Mucosa of rectum (tissue), 2 donors: Measurements from ENCODE around the gene PTPRN.

ENCODE experiments used
- H3K27ac ChIP-seq, 2 donors: one replicate each; pipeline ENCODE4 v1.7.0; 2013; ENCODE audit warnings: inconsistent platforms in 2 of 2, low read depth in 2 of 2, low read length in 2 of 2
- H3K27me3 ChIP-seq, 2 donors: one replicate each; pipeline ENCODE4 v1.7.0; 2013; ENCODE audit warnings: low read length in 2 of 2; ENCODE audit not compliant: control insufficient read depth in 2 of 2, insufficient read depth in 2 of 2
- H3K36me3 ChIP-seq, 2 donors: one replicate each; pipeline ENCODE4 v1.7.0; 2013; ENCODE audit warnings: low read length in 2 of 2; ENCODE audit not compliant: control insufficient read depth in 2 of 2, insufficient read depth in 2 of 2
- H3K4me1 ChIP-seq, 2 donors: one replicate each; pipeline ENCODE4 v1.7.0; 2013; ENCODE audit warnings: low read length in 2 of 2, mild to moderate bottlenecking in 1 of 2; ENCODE audit not compliant: control insufficient read depth in 2 of 2, insufficient read depth in 2 of 2
- H3K4me3 ChIP-seq, 2 donors: one replicate each; pipeline ENCODE4 v1.7.0; 2013; ENCODE audit warnings: low read length in 2 of 2
- H3K9ac ChIP-seq, 2 donors: one replicate each; pipeline ENCODE4 v1.7.0; 2013; ENCODE audit warnings: low read length in 2 of 2, low read depth in 1 of 2, mild to moderate bottlenecking in 1 of 2
- H3K9me3 ChIP-seq, 2 donors: one replicate each; pipeline ENCODE4 v1.7.0; 2013; ENCODE audit warnings: low read length in 2 of 2; ENCODE audit not compliant: control insufficient read depth in 2 of 2
- donor health status: healthy.
- donor health status: Normal muscosa, but diverticular disease.

PTPRN gene

GRCh38 chr2:219309278-219309677, at the start of gene PTPRN:
Gene PTPRN (minus strand): TSS chr2:219309401. CDS start chr2:219309332, 69 bp downstream.
- no peaks in the 10 kb centered on the region for H3K9me3 ChIP-seq
- H3K9ac ChIP-seq = no peak within 1 kb of the TSS
- peaks cover 16 to 21% of the 10 kb centered on the region in 2 donors for H3K27me3 ChIP-seq
- H3K4me1 ChIP-seq = no peaks in the 10 kb centered on the region
- no peaks in the 10 kb centered on the region for H3K36me3 ChIP-seq
- no peak within 1 kb of the TSS for H3K27ac ChIP-seq
- no peak within 1 kb of the TSS for H3K4me3 ChIP-seq

DNA sequence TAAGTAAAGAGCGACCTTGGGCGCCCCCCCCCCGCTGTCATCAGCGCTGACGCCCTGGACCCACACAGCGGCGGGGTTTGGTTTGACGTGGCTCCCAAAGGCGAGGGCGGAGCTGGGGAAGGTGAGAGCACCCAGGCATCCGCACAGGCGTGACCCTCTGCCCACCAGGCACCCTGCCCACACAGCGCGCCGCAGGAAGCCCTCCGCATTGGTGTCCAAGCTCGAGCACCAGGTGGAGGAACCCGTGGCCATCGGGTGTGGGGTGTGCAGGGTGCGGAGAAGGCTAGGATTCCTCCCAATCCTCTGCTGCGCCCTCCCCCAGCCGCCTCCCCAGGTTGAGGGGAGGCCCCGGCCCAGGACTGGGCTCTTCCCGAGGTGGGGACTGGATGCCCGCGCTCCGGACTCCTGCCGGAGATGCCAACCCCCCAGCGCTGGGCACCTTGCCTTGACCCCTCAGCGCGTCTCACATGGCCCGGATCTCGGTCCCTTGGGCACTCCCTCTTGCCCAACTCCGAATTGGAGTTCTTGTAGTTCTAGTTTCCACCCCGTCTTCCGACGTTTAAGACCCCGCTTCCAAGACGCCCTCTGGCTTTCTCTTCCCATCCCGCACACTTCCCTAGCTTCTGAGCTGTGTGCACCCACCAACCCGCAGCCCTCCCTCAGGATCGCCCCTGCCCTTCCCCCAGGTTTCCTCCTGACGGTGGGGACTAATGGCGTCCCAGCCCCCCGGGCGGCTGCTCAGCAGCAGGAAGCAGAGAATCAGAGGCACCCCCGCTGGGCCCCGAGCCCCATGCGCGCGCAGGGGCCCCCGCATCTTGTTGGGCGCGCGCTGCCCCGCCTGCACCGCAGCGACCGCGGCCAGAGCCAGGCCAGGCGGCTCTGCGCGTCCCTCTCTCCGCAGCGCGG, 49.2 kb upstream of the PTPRN start:
- H3K4me3 ChIP-seq = no peak overlapping the region
- H3K4me1 ChIP-seq = peaks cover 0 to 3% of the 10 kb centered on the region in 2 donors
- H3K27ac ChIP-seq = no peak overlapping the region
- H3K9me3 ChIP-seq = no peaks in the 10 kb centered on the region
- no peak overlapping the region for H3K9ac ChIP-seq
- H3K27me3 ChIP-seq = peaks cover 15 to 33% of the 10 kb centered on the region in 2 donors
- H3K36me3 ChIP-seq = no peaks in the 10 kb centered on the region

DNA sequence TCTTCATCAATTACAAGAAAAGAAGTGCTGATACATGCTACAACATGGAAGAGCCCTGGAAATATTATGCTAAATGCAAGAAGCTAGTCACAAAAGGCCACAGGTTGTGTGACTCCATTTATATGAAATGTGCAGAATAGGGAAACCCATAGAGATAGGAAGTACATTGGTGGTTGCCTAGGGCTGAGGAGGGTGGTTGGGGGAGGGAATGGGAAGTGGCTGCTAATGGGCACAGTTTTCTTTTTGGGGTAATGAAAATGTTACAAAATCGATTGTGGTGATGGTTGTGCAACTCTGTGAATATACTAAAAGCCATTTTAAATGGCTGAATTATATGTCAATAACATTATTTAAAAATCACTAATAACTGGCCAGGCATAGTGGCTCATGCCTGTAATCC, 47.6 kb upstream of the PTPRN start:
- H3K27me3 ChIP-seq = peaks cover 16 to 33% of the 10 kb centered on the region in 2 donors
- no peaks in the 10 kb centered on the region for H3K9me3 ChIP-seq
- H3K36me3 ChIP-seq = no peaks in the 10 kb centered on the region
- H3K9ac ChIP-seq = no peak overlapping the region
- no peak overlapping the region for H3K27ac ChIP-seq
- no peak overlapping the region for H3K4me3 ChIP-seq
- H3K4me1 ChIP-seq = peaks cover 0 to 3% of the 10 kb centered on the region in 2 donors

DNA sequence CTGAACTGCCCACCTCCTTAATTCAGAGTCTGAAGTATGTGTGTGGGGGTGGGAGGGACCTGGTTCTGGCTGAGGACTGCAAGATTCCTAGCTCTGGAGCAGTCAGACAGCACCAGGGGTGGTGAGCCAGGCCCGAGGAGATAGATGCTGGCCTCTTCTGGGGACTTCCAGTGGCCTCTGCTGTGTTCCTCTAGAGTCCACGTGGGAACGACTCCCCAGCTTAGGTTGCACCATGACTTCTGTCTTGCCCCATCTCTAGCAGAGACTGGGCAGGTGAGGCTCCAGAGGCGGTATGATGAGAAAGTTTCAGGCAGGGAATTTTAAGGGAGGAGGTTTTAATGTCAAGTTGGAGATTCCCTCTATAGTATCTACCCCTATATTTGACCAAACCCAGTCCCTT, 45.4 kb upstream of the PTPRN start:
- no peaks in the 10 kb centered on the region for H3K9me3 ChIP-seq
- no peaks in the 10 kb centered on the region for H3K36me3 ChIP-seq
- H3K9ac ChIP-seq = no peak overlapping the region
- H3K27me3 ChIP-seq = peaks cover 24 to 32% of the 10 kb centered on the region in 2 donors
- H3K27ac ChIP-seq = no peak overlapping the region
- no peak overlapping the region for H3K4me3 ChIP-seq
- H3K4me1 ChIP-seq = peaks cover 0 to 3% of the 10 kb centered on the region in 2 donors

DNA sequence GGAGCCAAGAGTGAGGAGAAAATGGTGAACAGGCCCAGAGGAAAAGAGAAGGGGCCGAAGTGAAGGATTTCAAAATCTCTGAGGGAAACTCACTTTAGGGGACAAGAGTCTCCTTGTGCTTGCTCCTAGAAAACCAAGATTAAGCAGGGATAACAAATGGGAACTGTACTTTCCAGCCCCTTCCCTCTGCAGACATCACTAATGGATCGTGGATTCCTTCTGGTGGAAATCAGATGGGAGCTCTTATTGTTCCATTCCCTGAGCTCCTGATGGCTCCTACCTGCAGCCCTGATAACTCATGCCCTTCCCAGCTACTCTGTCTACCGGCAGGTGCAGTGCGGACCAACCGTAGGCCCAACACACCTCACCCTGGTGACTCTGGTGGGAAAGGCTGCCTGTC, 43.9 kb upstream of the PTPRN start:
- H3K27me3 ChIP-seq = peaks cover 20 to 22% of the 10 kb centered on the region in 2 donors
- no peaks in the 10 kb centered on the region for H3K9me3 ChIP-seq
- no peak overlapping the region for H3K9ac ChIP-seq
- H3K27ac ChIP-seq = no peak overlapping the region
- H3K4me1 ChIP-seq = peaks cover 0 to under 1% of the 10 kb centered on the region in 2 donors
- H3K36me3 ChIP-seq = no peaks in the 10 kb centered on the region
- no peak overlapping the region for H3K4me3 ChIP-seq

GRCh38 chr2:219352448-219353023, 43.3 kb upstream of the PTPRN start:
- no peak overlapping the region for H3K27ac ChIP-seq
- H3K9me3 ChIP-seq = no peaks in the 10 kb centered on the region
- H3K4me3 ChIP-seq = no peak overlapping the region
- peaks cover 19 to 20% of the 10 kb centered on the region in 2 donors for H3K27me3 ChIP-seq
- H3K4me1 ChIP-seq = no peaks in the 10 kb centered on the region
- H3K9ac ChIP-seq = no peak overlapping the region
- no peaks in the 10 kb centered on the region for H3K36me3 ChIP-seq

DNA sequence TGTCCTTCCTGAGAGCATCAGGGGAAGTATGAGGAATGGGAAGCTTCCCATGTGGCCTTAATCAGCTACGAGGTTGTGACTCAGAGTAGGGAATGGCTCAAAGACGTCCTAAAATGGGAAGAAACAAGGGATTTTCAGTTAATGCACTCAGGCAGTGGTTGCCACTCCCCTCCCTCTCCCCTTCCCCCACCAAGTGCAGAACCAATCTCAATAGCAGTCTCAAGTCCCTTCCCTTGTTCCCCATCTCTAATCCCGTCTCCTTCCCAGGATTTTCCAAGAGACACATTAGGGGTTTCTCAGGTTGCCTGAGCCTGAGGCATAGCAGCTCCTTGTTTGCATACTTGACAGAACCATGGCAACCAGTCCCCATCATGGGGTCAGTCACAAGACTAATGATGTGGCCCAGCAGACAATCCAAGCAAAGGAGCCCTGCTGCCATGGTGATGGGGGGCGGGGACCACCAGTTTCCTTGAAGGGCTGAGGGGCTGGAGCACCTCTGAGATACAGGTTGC, 41.6 kb upstream of the PTPRN start:
- H3K4me1 ChIP-seq = no peaks in the 10 kb centered on the region
- H3K9me3 ChIP-seq = no peaks in the 10 kb centered on the region
- H3K27ac ChIP-seq = no peak overlapping the region
- H3K4me3 ChIP-seq = no peak overlapping the region
- H3K36me3 ChIP-seq = no peaks in the 10 kb centered on the region
- H3K27me3 ChIP-seq = peaks cover 13 to 19% of the 10 kb centered on the region in 2 donors
- no peak overlapping the region for H3K9ac ChIP-seq

GRCh38 chr2:219350215-219350614, 41.0 kb upstream of the PTPRN start:
- no peaks in the 10 kb centered on the region for H3K4me1 ChIP-seq
- H3K27me3 ChIP-seq = peaks cover 13 to 17% of the 10 kb centered on the region in 2 donors
- H3K4me3 ChIP-seq = no peak overlapping the region
- no peak overlapping the region for H3K9ac ChIP-seq
- H3K36me3 ChIP-seq = no peaks in the 10 kb centered on the region
- no peak overlapping the region for H3K27ac ChIP-seq
- no peaks in the 10 kb centered on the region for H3K9me3 ChIP-seq

GRCh38 chr2:219344751-219345430, 35.7 kb upstream of the PTPRN start:
- H3K9me3 ChIP-seq = no peaks in the 10 kb centered on the region
- H3K9ac ChIP-seq = no peak overlapping the region
- H3K27me3 ChIP-seq = peaks cover 0 to 6% of the 10 kb centered on the region in 2 donors
- H3K4me1 ChIP-seq = no peaks in the 10 kb centered on the region
- no peaks in the 10 kb centered on the region for H3K36me3 ChIP-seq
- H3K4me3 ChIP-seq = no peak overlapping the region
- H3K27ac ChIP-seq = no peak overlapping the region

GRCh38 chr2:219335373-219335786, 26.2 kb upstream of the PTPRN start:
- H3K4me1 ChIP-seq = no peaks in the 10 kb centered on the region
- H3K4me3 ChIP-seq = no peak overlapping the region
- H3K36me3 ChIP-seq = no peaks in the 10 kb centered on the region
- H3K9me3 ChIP-seq = no peaks in the 10 kb centered on the region
- peaks cover 14 to 18% of the 10 kb centered on the region in 2 donors for H3K27me3 ChIP-seq
- no peak overlapping the region for H3K27ac ChIP-seq
- H3K9ac ChIP-seq = no peak overlapping the region
